Neural progenitor cell (in vitro differentiated cells): ENCODE data around the gene RTN4RL1. TPM values are rescaled to one million over a fixed set of nuclear protein-coding genes. Genes with fewer than 3 reads are reported as not detected.

Experiments used
- DNase-seq: peaks from one replicate; pipeline ENCODE4 v3.0.0-alpha.2; 2016; ENCODE audit warnings: low spot score
- H2AFZ ChIP-seq: fragments of 200-600 bp; sonication (generic); replicated peaks from 2 replicates; pipeline ENCODE4 v1.6.1; 2016; ENCODE audit warnings: antibody characterized with exemption
- H3F3A ChIP-seq: fragments of 200-600 bp; sonication (generic); 2 replicates; pipeline ENCODE4 v1.6.1; 2016; ENCODE audit warnings: antibody characterized with exemption, low read depth
- H3K27ac ChIP-seq: fragments of 200-600 bp; sonication (generic); 2 replicates; pipeline ENCODE4 v1.5.1; 2016; ENCODE audit warnings: mild to moderate bottlenecking
- H3K27me3 ChIP-seq: fragments of 200-600 bp; sonication (generic); 2 replicates; pipeline ENCODE4 v1.6.1; 2016; ENCODE audit warnings: mild to moderate bottlenecking, moderate library complexity
- H3K36me3 ChIP-seq: fragments of 200-600 bp; sonication (generic); 2 replicates; pipeline ENCODE4 v1.5.1; 2016
- H3K4me1 ChIP-seq: fragments of 200-600 bp; sonication (generic); 2 replicates; pipeline ENCODE4 v1.6.1; 2016; ENCODE audit warnings: mixed run types
- H3K4me2 ChIP-seq: fragments of 200-600 bp; sonication (generic); 2 replicates; pipeline ENCODE4 v1.6.1; 2016
- H3K4me3 ChIP-seq: fragments of 200-600 bp; sonication (generic); 2 replicates; pipeline ENCODE4 v1.5.1; 2016
- H3K79me2 ChIP-seq: fragments of 200-600 bp; sonication (generic); 2 replicates; pipeline ENCODE4 v1.6.1; 2016; ENCODE audit warnings: low read depth
- H3K9ac ChIP-seq: fragments of 200-600 bp; sonication (generic); 2 replicates; pipeline ENCODE4 v1.6.1; 2016
- H3K9me3 ChIP-seq: fragments of 200-600 bp; sonication (generic); 2 replicates; pipeline ENCODE4 v1.5.1; 2016; ENCODE audit warnings: low read depth
- H4K20me1 ChIP-seq: fragments of 200-600 bp; sonication (generic); 2 replicates; pipeline ENCODE4 v1.6.1; 2016; ENCODE audit warnings: low read depth
- H3K27ac Mint-ChIP-seq: 3 replicates; pipeline ENCODE4 v1.8.0; 2021; ENCODE audit warnings: mixed read lengths
- H3K27me3 Mint-ChIP-seq: 2 replicates; pipeline ENCODE4 v1.8.0; 2022; ENCODE audit warnings: low read depth, mild to moderate bottlenecking, inconsistent platforms, moderate library complexity, mixed read lengths; ENCODE audit not compliant: insufficient read depth
- H3K36me3 Mint-ChIP-seq: 3 replicates; pipeline ENCODE4 v1.8.0; 2021; ENCODE audit warnings: mixed read lengths
- H3K4me1 Mint-ChIP-seq: 3 replicates; pipeline ENCODE4 v1.8.0; 2021; ENCODE audit warnings: mixed read lengths
- H3K4me3 Mint-ChIP-seq: 3 replicates; pipeline ENCODE4 v1.8.0; 2021; ENCODE audit warnings: mild to moderate bottlenecking, moderate library complexity, mixed read lengths
- H3K9me3 Mint-ChIP-seq: 3 replicates; pipeline ENCODE4 v1.8.0; 2020; ENCODE audit warnings: mixed read lengths
- CTCF ChIP-seq: fragments of 200-600 bp; sonication (generic); IDR thresholded peaks from 2 replicates; pipeline ENCODE4 v1.5.1; 2017; ENCODE audit warnings: antibody characterized with exemption, mild to moderate bottlenecking
- EZH2 ChIP-seq: fragments of 200-600 bp; sonication (generic); IDR thresholded peaks from 2 replicates; pipeline ENCODE4 v1.6.1; 2017; ENCODE audit warnings: antibody characterized with exemption, mild to moderate bottlenecking, moderate library complexity
- EZH2phosphoT487 ChIP-seq: fragments of 200-600 bp; sonication (generic); IDR thresholded peaks from 2 replicates; pipeline ENCODE4 v1.6.1; 2017; ENCODE audit warnings: antibody characterized with exemption
- total RNA-seq: library from RNA; depleted of rRNA; stranded (reverse); fragments of >200 nt; gene quantifications from 2 replicates; pipeline ENCODE4 v1.2.3, GENCODE V29; 2015; ENCODE audit warnings: low replicate concordance

Gene RTN4RL1
- total RNA-seq, 1 donor from 2014 or later: 3.4 TPM

DNA sequence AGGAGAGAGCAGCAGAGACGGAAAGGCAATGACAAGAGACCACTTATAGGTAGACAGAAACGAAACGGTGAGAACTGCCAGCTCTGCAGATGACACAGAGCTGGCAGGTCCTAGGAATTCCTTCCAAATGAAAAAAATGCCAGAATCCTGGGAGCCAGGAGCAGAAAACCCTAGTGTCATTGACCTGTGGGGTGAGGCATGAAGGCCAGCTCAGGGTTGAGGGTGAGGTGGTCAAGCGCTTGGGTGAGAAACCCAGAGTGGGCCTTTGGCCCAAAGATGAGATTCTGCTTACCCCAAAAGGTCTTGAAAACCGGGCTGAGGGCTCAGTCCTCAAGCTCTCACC lies 39.0 kb upstream of the RTN4RL1 start:
- TF ChIP-seq EZH2 (no peak), EZH2phosphoT487 (no peak), CTCF (no peak)
- Histone ChIP-seq H3K79me2 (no peaks in the 10 kb centered on the region), H2AFZ (no peak overlapping the region), H3K4me3 (no peak overlapping the region), H3K27ac (no peak overlapping the region), H3K9ac (no peak overlapping the region), H4K20me1 (peaks cover 46% of the 10 kb centered on the region), H3K27me3 (peaks cover 35% of the 10 kb centered on the region), H3K9me3 (no peaks in the 10 kb centered on the region), H3K4me1 (no peaks in the 10 kb centered on the region), H3F3A (no peaks in the 10 kb centered on the region), H3K36me3 (no peaks in the 10 kb centered on the region), H3K4me2 (no peak overlapping the region)
- DNase-seq: no peak
- H3K27ac Mint-ChIP-seq: no peak overlapping the region
- peaks cover 48% of the 10 kb centered on the region for H3K4me1 Mint-ChIP-seq
- H3K27me3 Mint-ChIP-seq: peaks cover 14% of the 10 kb centered on the region
- no peak overlapping the region for H3K4me3 Mint-ChIP-seq
- peaks cover 36% of the 10 kb centered on the region for H3K36me3 Mint-ChIP-seq
- no peaks in the 10 kb centered on the region for H3K9me3 Mint-ChIP-seq

DNA sequence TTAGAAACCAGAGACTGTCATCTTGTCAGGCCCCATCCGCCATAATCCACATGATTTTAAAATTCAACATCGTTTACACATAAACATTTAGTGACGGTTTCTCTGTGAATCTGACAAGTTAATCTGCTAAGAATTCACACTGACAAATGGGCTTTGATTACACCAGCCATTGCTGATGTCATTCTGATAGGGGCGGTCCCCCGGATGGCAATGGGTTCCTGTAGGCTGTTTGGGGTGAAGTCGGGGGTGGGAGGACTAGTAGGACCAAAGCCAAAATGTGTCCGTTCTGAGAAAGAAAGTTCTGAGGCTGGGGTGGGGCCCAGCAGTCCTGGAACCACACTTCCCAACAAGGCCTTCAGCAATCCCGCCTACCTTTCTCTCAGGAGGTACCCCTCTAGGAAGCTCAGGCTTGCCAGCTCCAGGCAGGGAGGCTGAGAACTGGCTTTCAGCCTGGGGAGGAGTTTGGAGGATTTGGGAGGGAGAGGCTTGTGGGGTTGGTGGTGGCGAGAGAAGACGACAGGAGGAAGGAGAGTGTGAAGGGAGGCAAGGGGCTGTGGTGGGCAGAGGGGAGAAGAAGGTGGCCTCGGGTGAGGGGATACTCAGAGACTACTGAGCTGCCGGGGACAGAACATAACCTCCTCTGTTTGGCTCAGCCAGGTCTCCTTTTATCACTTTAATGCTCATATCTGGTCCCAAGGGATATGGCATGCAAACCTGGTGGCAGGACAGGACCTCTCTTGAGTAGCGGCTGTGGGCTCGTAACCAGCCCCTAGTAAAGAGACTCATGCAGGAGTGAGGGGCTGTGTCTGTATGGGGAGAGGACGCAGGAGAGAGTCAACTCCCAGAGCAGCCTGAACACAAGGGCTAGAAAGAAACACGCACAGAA lies 38.4 kb upstream of the RTN4RL1 start:
- no peak overlapping the region for H3K4me2 ChIP-seq
- Mint-ChIP-seq H3K27ac (no peak overlapping the region), H3K4me1 (peaks cover 43% of the 10 kb centered on the region), H3K36me3 (peaks cover 30% of the 10 kb centered on the region), H3K9me3 (no peaks in the 10 kb centered on the region), H3K4me3 (no peak overlapping the region), H3K27me3 (peaks cover 14% of the 10 kb centered on the region)
- no peak for DNase-seq
- no peaks in the 10 kb centered on the region for H3K79me2 ChIP-seq
- H3K4me3 ChIP-seq: no peak overlapping the region
- no peak overlapping the region for H3K9ac ChIP-seq
- H3K27ac ChIP-seq: no peak overlapping the region
- H3K9me3 ChIP-seq: no peaks in the 10 kb centered on the region
- H3K4me1 ChIP-seq: no peaks in the 10 kb centered on the region
- TF ChIP-seq EZH2 (no peak), EZH2phosphoT487 (no peak), CTCF (no peak)
- no peaks in the 10 kb centered on the region for H3F3A ChIP-seq
- peaks cover 41% of the 10 kb centered on the region for H3K27me3 ChIP-seq
- no peaks in the 10 kb centered on the region for H3K36me3 ChIP-seq
- H2AFZ ChIP-seq: no peak overlapping the region
- H4K20me1 ChIP-seq: peaks cover 52% of the 10 kb centered on the region

DNA sequence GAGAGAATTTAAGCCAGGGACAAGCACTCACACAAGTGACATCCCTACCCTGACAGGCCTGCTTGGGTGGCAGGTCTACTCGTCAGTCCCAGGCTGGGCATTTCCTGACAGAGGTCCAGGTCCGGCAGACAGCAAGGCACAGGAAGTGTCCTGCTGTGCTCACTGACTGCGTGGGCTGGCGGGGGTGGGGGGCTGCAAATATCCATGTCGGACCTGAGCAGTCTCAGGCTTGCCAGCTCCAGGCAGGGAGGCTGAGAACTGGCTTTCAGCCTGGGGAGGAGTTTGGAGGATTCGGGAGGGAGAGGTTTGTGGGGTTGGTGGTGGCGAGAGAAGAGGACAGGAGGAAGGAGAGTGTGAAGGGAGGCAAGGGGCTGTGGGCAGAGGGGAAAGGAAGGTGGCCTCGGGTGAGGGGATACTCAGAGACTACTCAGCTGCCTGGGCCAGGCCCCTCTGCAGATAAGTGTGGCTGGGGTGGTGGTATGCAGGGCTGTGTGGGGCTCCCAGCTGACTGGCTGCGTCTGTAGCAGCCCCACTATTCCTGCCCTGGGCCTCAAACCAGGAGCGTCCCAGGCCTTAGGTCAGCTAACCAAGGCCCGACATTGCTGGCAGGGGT lies 37.5 kb upstream of the RTN4RL1 start:
- no peaks in the 10 kb centered on the region for H3K79me2 ChIP-seq
- H3K4me3 ChIP-seq: no peak overlapping the region
- no peak overlapping the region for H2AFZ ChIP-seq
- H3K4me1 ChIP-seq: no peaks in the 10 kb centered on the region
- H3K36me3 ChIP-seq: no peaks in the 10 kb centered on the region
- no peak overlapping the region for H3K4me2 ChIP-seq
- H3F3A ChIP-seq: peaks cover 1% of the 10 kb centered on the region
- Mint-ChIP-seq H3K27ac (peak overlapping the region; percentile 54), H3K27me3 (peaks cover 16% of the 10 kb centered on the region), H3K9me3 (no peaks in the 10 kb centered on the region), H3K36me3 (peaks cover 30% of the 10 kb centered on the region), H3K4me1 (peaks cover 38% of the 10 kb centered on the region), H3K4me3 (peak overlapping the region; percentile 58)
- no peak for TF ChIP-seq EZH2phosphoT487
- TF ChIP-seq EZH2: no peak
- no peak for TF ChIP-seq CTCF
- H3K9ac ChIP-seq: no peak overlapping the region
- peaks cover 50% of the 10 kb centered on the region for H3K27me3 ChIP-seq
- no peak overlapping the region for H3K27ac ChIP-seq
- H4K20me1 ChIP-seq: peaks cover 61% of the 10 kb centered on the region
- no peaks in the 10 kb centered on the region for H3K9me3 ChIP-seq
- no peak for DNase-seq
